H9 (cell line): ENCODE results near the gene FBP2. TPM values are rescaled to one million over a fixed set of nuclear protein-coding genes. Genes with fewer than 3 reads are reported as not detected.

Source experiments
- DNase-seq: peaks from one replicate; pipeline ENCODE4 v3.0.0-alpha.2; 2017
- H2AFZ ChIP-seq: one replicate; pipeline ENCODE4 v1.6.1; 2013; ENCODE audit warnings: mild to moderate bottlenecking, low read length, control low read depth, moderate library complexity
- H2AK5ac ChIP-seq: 2 replicates; pipeline ENCODE4 v1.6.1; 2013; ENCODE audit warnings: low read length, control low read depth, mixed read lengths; ENCODE audit not compliant: insufficient read length
- H2BK120ac ChIP-seq: one replicate; pipeline ENCODE4 v1.6.1; 2013; ENCODE audit warnings: low read depth, mild to moderate bottlenecking, low read length, control low read depth, inconsistent platforms; ENCODE audit not compliant: poor library complexity, severe bottlenecking
- H2BK12ac ChIP-seq: 2 replicates; pipeline ENCODE4 v1.6.1; 2013; ENCODE audit warnings: low read length, control low read depth, mixed read lengths, low read depth; ENCODE audit not compliant: insufficient read length
- H2BK15ac ChIP-seq: 2 replicates; pipeline ENCODE4 v1.6.1; 2013; ENCODE audit warnings: low read depth, low read length, control low read depth
- H2BK20ac ChIP-seq: one replicate; pipeline ENCODE4 v1.6.1; 2013; ENCODE audit warnings: low read depth, mild to moderate bottlenecking, low read length, control low read depth, inconsistent platforms; ENCODE audit not compliant: poor library complexity, severe bottlenecking
- H2BK5ac ChIP-seq: 2 replicates; pipeline ENCODE4 v1.6.1; 2013; ENCODE audit warnings: low read length, control low read depth, mixed read lengths; ENCODE audit not compliant: insufficient read length
- H3K14ac ChIP-seq: 2 replicates; pipeline ENCODE4 v1.6.1; 2013; ENCODE audit warnings: low read length, control low read depth; ENCODE audit not compliant: insufficient read depth
- H3K18ac ChIP-seq: 2 replicates; pipeline ENCODE4 v1.6.1; 2013; ENCODE audit warnings: low read depth, mild to moderate bottlenecking, mixed read lengths, low read length, control low read depth; ENCODE audit not compliant: insufficient read length
- H3K23ac ChIP-seq: 2 replicates; pipeline ENCODE4 v1.6.1; 2013; ENCODE audit warnings: low read length, control low read depth, mixed read lengths, low read depth; ENCODE audit not compliant: insufficient read length
- H3K23me2 ChIP-seq: 2 replicates; pipeline ENCODE4 v1.6.1; 2013; ENCODE audit warnings: low read depth, mild to moderate bottlenecking, mixed read lengths, low read length, control low read depth; ENCODE audit not compliant: insufficient read length, poor library complexity, severe bottlenecking
- H3K27ac ChIP-seq: 2 replicates; pipeline ENCODE4 v1.5.1; 2013; ENCODE audit warnings: low read length, control low read depth, mixed read lengths, low read depth; ENCODE audit not compliant: insufficient read length
- H3K27me3 ChIP-seq: 2 replicates; pipeline ENCODE4 v1.6.1; 2013; ENCODE audit warnings: low read length, control low read depth, inconsistent platforms; ENCODE audit not compliant: insufficient read depth
- H3K4ac ChIP-seq: 2 replicates; pipeline ENCODE4 v1.6.1; 2013; ENCODE audit warnings: low read depth, mild to moderate bottlenecking, control low read depth, inconsistent platforms, low read length, moderate library complexity
- H3K4me1 ChIP-seq: 2 replicates; pipeline ENCODE4 v1.6.1; 2013; ENCODE audit warnings: low read length, control low read depth, inconsistent platforms; ENCODE audit not compliant: insufficient read depth
- H3K4me2 ChIP-seq: 2 replicates; pipeline ENCODE4 v1.6.1; 2013; ENCODE audit warnings: low read length, control low read depth, mixed read lengths; ENCODE audit not compliant: insufficient read length, insufficient read depth
- H3K56ac ChIP-seq: 2 replicates; pipeline ENCODE4 v1.6.1; 2013; ENCODE audit warnings: low read depth, mild to moderate bottlenecking, mixed read lengths, low read length, control low read depth; ENCODE audit not compliant: insufficient read length
- H3K79me1 ChIP-seq: 2 replicates; pipeline ENCODE4 v1.6.1; 2013; ENCODE audit warnings: low read depth, mild to moderate bottlenecking, moderate library complexity, low read length, control low read depth, inconsistent platforms; ENCODE audit not compliant: insufficient read depth, poor library complexity, severe bottlenecking
- H3K79me2 ChIP-seq: 2 replicates; pipeline ENCODE4 v1.6.1; 2013; ENCODE audit warnings: low read length, control low read depth, inconsistent platforms; ENCODE audit not compliant: insufficient read depth
- H3K9ac ChIP-seq: 2 replicates; pipeline ENCODE4 v1.6.1; 2013; ENCODE audit warnings: low read length, control low read depth, mixed read lengths; ENCODE audit not compliant: insufficient read length; ENCODE audit errors: extremely low read depth
- H3K9me3 ChIP-seq: one replicate; pipeline ENCODE4 v1.6.1; 2013; ENCODE audit warnings: low read depth, low read length, inconsistent platforms; ENCODE audit not compliant: control insufficient read depth
- H3T11ph ChIP-seq: one replicate; pipeline ENCODE4 v1.6.1; 2013; ENCODE audit warnings: mild to moderate bottlenecking, low read length, control low read depth, inconsistent platforms
- H4K20me1 ChIP-seq: one replicate; pipeline ENCODE4 v1.6.1; 2013; ENCODE audit not compliant: control insufficient read depth, insufficient read length, insufficient read depth
- H4K5ac ChIP-seq: 2 replicates; pipeline ENCODE4 v1.6.1; 2013; ENCODE audit warnings: low read depth, mild to moderate bottlenecking, mixed read lengths, low read length, control low read depth; ENCODE audit not compliant: insufficient read length
- H4K8ac ChIP-seq: replicated peaks from 2 replicates; pipeline ENCODE4 v1.6.1; 2013; ENCODE audit warnings: low read length, control low read depth, mixed read lengths, low read depth; ENCODE audit not compliant: insufficient read length
- H4K91ac ChIP-seq: 2 replicates; pipeline ENCODE4 v1.6.1; 2013; ENCODE audit warnings: low read depth, mild to moderate bottlenecking, moderate library complexity, mixed read lengths, low read length, control low read depth; ENCODE audit not compliant: insufficient read length
- H3K27ac Mint-ChIP-seq, 3 experiments: 2 replicates in 2 of 3; 3 replicates in 1 of 3; pipeline ENCODE4 v1.8.0; 2020 to 2021; ENCODE audit warnings: mixed read lengths in 3 of 3, mild to moderate bottlenecking in 1 of 3, moderate library complexity in 1 of 3
- H3K27me3 Mint-ChIP-seq: 2 replicates; pipeline ENCODE4 v1.8.0; 2021; ENCODE audit warnings: low read depth, mild to moderate bottlenecking, moderate library complexity, mixed read lengths
- H3K36me3 Mint-ChIP-seq, 3 experiments: 2 replicates in 2 of 3; 3 replicates in 1 of 3; pipeline ENCODE4 v1.8.0; 2020 to 2021; ENCODE audit warnings: low read depth in 3 of 3, mixed read lengths in 3 of 3; ENCODE audit not compliant: insufficient read depth in 1 of 3
- H3K4me1 Mint-ChIP-seq, 2 experiments: 2 replicates each; pipeline ENCODE4 v1.8.0; 2020; ENCODE audit warnings: mixed read lengths in 2 of 2
- H3K4me3 Mint-ChIP-seq, 2 experiments: 2 replicates in 1 of 2; 3 replicates in 1 of 2; pipeline ENCODE4 v1.8.0; 2020 to 2021; ENCODE audit warnings: mild to moderate bottlenecking in 2 of 2, mixed read lengths in 2 of 2, moderate library complexity in 1 of 2
- H3K9me3 Mint-ChIP-seq, 2 experiments: 2 replicates in 1 of 2; 3 replicates in 1 of 2; pipeline ENCODE4 v1.8.0; 2020; ENCODE audit warnings: mild to moderate bottlenecking in 2 of 2, mixed read lengths in 2 of 2, moderate library complexity in 1 of 2
- WGBS: extraction: QIAGEN DNeasy Blood & Tissue Kit; methylation state at CpG from one replicate; pipeline ENCODE4 v1.1.7; 2013; ENCODE audit warnings: missing lambda C conversion rate, low lambda C conversion rate, mixed read lengths; ENCODE audit not compliant: insufficient read length; ENCODE audit errors: extremely low coverage; 5-methylcytosine and 5-hydroxymethylcytosine counted together
- total RNA-seq: library from RNA; stranded (reverse); gene quantifications from 2 replicates; pipeline ENCODE4 v1.2.1, GENCODE V29; 2021
- TF ChIP-seq, protein P1 (sequence below): fragments of 200-600 bp; sonication (generic); conservative IDR thresholded peaks from 3 replicates; pipeline ENCODE4 v1.8.0; 2021; ENCODE audit warnings: antibody characterized with exemption, mild to moderate bottlenecking

The FBP2 gene
- total RNA-seq, 1 experiment from 2014 or later: not detected

DNA sequence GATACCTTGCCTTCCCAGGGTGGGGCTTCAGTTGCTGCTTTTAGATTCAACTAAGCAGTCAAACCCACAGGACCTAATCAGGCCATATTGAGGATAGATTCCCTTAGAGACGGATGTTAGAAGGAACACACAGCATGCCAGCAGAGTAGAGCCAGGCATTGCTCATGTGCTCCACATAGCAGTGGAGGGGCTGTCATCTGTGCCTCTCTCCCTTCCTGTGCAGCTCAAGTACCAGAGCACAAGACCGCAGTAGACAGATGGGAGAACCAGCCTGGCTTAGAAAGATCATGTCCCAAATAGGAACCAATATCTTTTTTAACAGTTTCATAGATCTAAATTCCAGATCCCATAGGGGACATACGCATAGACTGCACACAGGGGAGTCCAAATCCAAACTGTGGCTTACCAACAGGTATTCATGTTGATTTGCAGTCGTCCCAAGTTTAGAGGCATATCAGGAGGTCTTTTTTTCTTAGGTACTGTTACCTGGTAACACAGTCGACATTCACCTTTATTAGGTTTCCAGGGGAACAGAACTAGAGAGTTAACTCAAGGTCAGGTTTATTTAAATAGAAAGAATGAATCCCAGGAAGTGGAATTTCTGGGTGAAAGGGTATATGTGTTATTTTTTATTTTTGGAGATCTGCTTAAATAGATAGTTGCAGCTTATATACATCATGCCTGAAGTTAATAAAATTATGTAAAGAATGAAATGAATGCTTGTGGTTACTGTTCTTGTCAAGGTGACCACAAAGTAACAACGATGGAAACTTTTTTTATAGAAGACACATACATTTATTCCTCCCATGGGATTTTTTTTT is 82.3 kb downstream of the FBP2 start:
- Histone ChIP-seq H2BK15ac (no peak overlapping the region), H4K5ac (no peak overlapping the region), H3K23me2 (no peaks in the 10 kb centered on the region), H3K27ac (no peak overlapping the region), H3K18ac (no peak overlapping the region), H3K4me1 (no peaks in the 10 kb centered on the region), H3K23ac (no peak overlapping the region), H2BK20ac (no peak overlapping the region), H2AFZ (no peak overlapping the region), H2AK5ac (no peak overlapping the region), H3K79me2 (no peaks in the 10 kb centered on the region), H3T11ph (no peak overlapping the region), H3K79me1 (no peaks in the 10 kb centered on the region), H3K4ac (no peak overlapping the region), H3K4me2 (no peak overlapping the region), H3K27me3 (no peaks in the 10 kb centered on the region), H3K14ac (no peak overlapping the region), H3K56ac (no peak overlapping the region), H2BK120ac (no peak overlapping the region), H3K9ac (no peak overlapping the region), H3K9me3 (no peaks in the 10 kb centered on the region), H4K8ac (no peak overlapping the region), H4K20me1 (no peaks in the 10 kb centered on the region), H2BK12ac (no peak overlapping the region), H4K91ac (no peak overlapping the region), H2BK5ac (no peak overlapping the region)
- Mint-ChIP-seq H3K27me3 (no peaks in the 10 kb centered on the region), H3K4me1 (peaks cover 8 to 11% of the 10 kb centered on the region in 2 experiments), H3K4me3 (no peak overlapping the region), H3K9me3 (no peaks in the 10 kb centered on the region), H3K36me3 (no peaks in the 10 kb centered on the region), H3K27ac (peak overlapping the region in 1 of 3 experiments; percentile 36; a peak in 1 of 7 replicates)
- no peak for DNase-seq
- TF ChIP-seq, protein P1, sequence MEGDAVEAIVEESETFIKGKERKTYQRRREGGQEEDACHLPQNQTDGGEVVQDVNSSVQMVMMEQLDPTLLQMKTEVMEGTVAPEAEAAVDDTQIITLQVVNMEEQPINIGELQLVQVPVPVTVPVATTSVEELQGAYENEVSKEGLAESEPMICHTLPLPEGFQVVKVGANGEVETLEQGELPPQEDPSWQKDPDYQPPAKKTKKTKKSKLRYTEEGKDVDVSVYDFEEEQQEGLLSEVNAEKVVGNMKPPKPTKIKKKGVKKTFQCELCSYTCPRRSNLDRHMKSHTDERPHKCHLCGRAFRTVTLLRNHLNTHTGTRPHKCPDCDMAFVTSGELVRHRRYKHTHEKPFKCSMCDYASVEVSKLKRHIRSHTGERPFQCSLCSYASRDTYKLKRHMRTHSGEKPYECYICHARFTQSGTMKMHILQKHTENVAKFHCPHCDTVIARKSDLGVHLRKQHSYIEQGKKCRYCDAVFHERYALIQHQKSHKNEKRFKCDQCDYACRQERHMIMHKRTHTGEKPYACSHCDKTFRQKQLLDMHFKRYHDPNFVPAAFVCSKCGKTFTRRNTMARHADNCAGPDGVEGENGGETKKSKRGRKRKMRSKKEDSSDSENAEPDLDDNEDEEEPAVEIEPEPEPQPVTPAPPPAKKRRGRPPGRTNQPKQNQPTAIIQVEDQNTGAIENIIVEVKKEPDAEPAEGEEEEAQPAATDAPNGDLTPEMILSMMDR: no peak
- no CpG with 5 or more reads among the region's 6 CpGs for WGBS

Other genes with a start within 250 kb of the FBP2 start
- 4.0 and 4.2 TPM in 2 replicates for gene PCAT7, start 38.7 kb downstream of the FBP2 start, total RNA-seq
- gene FBP1, start 45.7 kb upstream of the FBP2 start, total RNA-seq: 1.9 and 2.2 TPM in 2 replicates
- 15.0 and 15.2 TPM in 2 replicates for gene AOPEP, start 132.9 kb upstream of the FBP2 start, total RNA-seq